ENCODE measurements around the gene OXCT2. TPM values are rescaled to one million over a fixed set of nuclear protein-coding genes. Genes with fewer than 3 reads are reported as not detected.

The OXCT2 gene
- total RNA-seq, 1 donor from 2014 or later = 0.36 TPM

DNA sequence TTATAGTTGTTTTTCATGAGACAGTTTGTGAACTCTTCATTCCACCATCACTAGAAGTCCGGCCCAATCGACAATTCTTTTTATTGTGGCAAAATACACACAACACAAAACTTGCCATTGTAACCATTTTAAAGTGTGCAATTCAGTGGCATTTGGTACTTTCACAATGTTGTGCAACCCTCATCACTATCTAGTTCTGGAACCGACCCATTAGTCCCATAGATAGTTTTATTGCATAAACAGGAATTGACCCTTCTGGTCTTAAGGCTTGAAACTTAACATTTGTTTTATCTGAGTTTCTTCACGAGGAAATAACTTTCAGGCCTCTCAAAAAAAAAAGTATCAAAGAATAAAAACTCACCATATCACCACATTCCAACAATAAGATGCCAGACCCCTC lies 41.3 kb downstream of the OXCT2 start:
- H3K27me3 ChIP-seq (ENCODE audit: insufficient read depth, low read length) = peaks cover 75% of the 10 kb centered on the region
- no peak overlapping the region for H3K4me3 Mint-ChIP-seq (ENCODE audit: unreplicated experiment)
- no peak for FAIRE-seq

GRCh38 chr1:39729030-39729429 lies 42.1 kb downstream of the OXCT2 start:
- H3K27me3 ChIP-seq (ENCODE audit: insufficient read depth, low read length) = peaks cover 79% of the 10 kb centered on the region
- no peak overlapping the region for H3K4me2 ChIP-seq (ENCODE audit: low read length)
- H3K36me3 Mint-ChIP-seq (ENCODE audit: low read depth, unreplicated experiment) = peaks cover 3% of the 10 kb centered on the region
- no peak overlapping the region for H2AFZ ChIP-seq (ENCODE audit: low read depth, low read length)
- no peaks in the 10 kb centered on the region for H3K79me2 ChIP-seq (ENCODE audit: insufficient read depth, low read length)
- no peak overlapping the region for H3K9ac ChIP-seq (ENCODE audit: low read length)
- H3K4me3 ChIP-seq (ENCODE audit: insufficient read depth, low read depth, low read length) = no peak overlapping the region
- H3K4me1 Mint-ChIP-seq (ENCODE audit: low read depth, unreplicated experiment) = peaks cover 14% of the 10 kb centered on the region
- H4K20me1 ChIP-seq (ENCODE audit: insufficient read depth, low read length) = no peaks in the 10 kb centered on the region
- no peaks in the 10 kb centered on the region for H3K36me3 ChIP-seq (ENCODE audit: insufficient read depth, low read length)
- H3K4me1 ChIP-seq (ENCODE audit: insufficient read depth, low read length) = no peaks in the 10 kb centered on the region
- peak; percentile 26 for DNase-seq (ENCODE audit: low read depth)
- H3K9me3 ChIP-seq (ENCODE audit: insufficient read depth, low read depth, low read length) = no peaks in the 10 kb centered on the region
- no peak overlapping the region for H3K4me3 Mint-ChIP-seq (ENCODE audit: unreplicated experiment)
- no peaks in the 10 kb centered on the region for H3K9me3 Mint-ChIP-seq (ENCODE audit: unreplicated experiment)
- TF ChIP-seq EZH2 (IDR thresholded peaks at IDR 0.05; ENCODE audit: insufficient read depth, low read length) = no peak
- TF ChIP-seq, protein P1, sequence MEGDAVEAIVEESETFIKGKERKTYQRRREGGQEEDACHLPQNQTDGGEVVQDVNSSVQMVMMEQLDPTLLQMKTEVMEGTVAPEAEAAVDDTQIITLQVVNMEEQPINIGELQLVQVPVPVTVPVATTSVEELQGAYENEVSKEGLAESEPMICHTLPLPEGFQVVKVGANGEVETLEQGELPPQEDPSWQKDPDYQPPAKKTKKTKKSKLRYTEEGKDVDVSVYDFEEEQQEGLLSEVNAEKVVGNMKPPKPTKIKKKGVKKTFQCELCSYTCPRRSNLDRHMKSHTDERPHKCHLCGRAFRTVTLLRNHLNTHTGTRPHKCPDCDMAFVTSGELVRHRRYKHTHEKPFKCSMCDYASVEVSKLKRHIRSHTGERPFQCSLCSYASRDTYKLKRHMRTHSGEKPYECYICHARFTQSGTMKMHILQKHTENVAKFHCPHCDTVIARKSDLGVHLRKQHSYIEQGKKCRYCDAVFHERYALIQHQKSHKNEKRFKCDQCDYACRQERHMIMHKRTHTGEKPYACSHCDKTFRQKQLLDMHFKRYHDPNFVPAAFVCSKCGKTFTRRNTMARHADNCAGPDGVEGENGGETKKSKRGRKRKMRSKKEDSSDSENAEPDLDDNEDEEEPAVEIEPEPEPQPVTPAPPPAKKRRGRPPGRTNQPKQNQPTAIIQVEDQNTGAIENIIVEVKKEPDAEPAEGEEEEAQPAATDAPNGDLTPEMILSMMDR (IDR thresholded peaks at IDR 0.05; ENCODE audit: insufficient read depth, low read depth, low read length) = no peak
- no peak overlapping the region for H3K27ac ChIP-seq (ENCODE audit: low read depth, low read length)
- H3K27ac Mint-ChIP-seq (ENCODE audit: unreplicated experiment) = no peak overlapping the region
- H3K27me3 Mint-ChIP-seq (ENCODE audit: low read depth, unreplicated experiment) = peaks cover 83% of the 10 kb centered on the region
- no peak for FAIRE-seq

More for the DNA sequence above, 41.3 kb downstream of the OXCT2 start:
- H3K4me1 ChIP-seq (ENCODE audit: insufficient read depth, low read length) = no peaks in the 10 kb centered on the region
- Mint-ChIP-seq H3K27ac (ENCODE audit: unreplicated experiment) (no peak overlapping the region), H3K9me3 (ENCODE audit: unreplicated experiment) (no peaks in the 10 kb centered on the region), H3K27me3 (ENCODE audit: low read depth, unreplicated experiment) (peaks cover 83% of the 10 kb centered on the region), H3K36me3 (ENCODE audit: low read depth, unreplicated experiment) (no peaks in the 10 kb centered on the region), H3K4me1 (ENCODE audit: low read depth, unreplicated experiment) (peaks cover 14% of the 10 kb centered on the region)
- no peaks in the 10 kb centered on the region for H4K20me1 ChIP-seq (ENCODE audit: insufficient read depth, low read length)
- no peak for DNase-seq (ENCODE audit: low read depth)
- no peak overlapping the region for H3K9ac ChIP-seq (ENCODE audit: low read length)
- no peaks in the 10 kb centered on the region for H3K36me3 ChIP-seq (ENCODE audit: insufficient read depth, low read length)
- no peak for TF ChIP-seq EZH2 (IDR thresholded peaks at IDR 0.05; ENCODE audit: insufficient read depth, low read length)
- TF ChIP-seq, protein P1 (IDR thresholded peaks at IDR 0.05; ENCODE audit: insufficient read depth, low read depth, low read length) = no peak
- no peaks in the 10 kb centered on the region for H3K79me2 ChIP-seq (ENCODE audit: insufficient read depth, low read length)
- no peaks in the 10 kb centered on the region for H3K9me3 ChIP-seq (ENCODE audit: insufficient read depth, low read depth, low read length)
- H3K4me3 ChIP-seq (ENCODE audit: insufficient read depth, low read depth, low read length) = no peak overlapping the region
- no peak overlapping the region for H3K27ac ChIP-seq (ENCODE audit: low read depth, low read length)
- no peak overlapping the region for H2AFZ ChIP-seq (ENCODE audit: low read depth, low read length)
- H3K4me2 ChIP-seq (ENCODE audit: low read length) = no peak overlapping the region

DNA sequence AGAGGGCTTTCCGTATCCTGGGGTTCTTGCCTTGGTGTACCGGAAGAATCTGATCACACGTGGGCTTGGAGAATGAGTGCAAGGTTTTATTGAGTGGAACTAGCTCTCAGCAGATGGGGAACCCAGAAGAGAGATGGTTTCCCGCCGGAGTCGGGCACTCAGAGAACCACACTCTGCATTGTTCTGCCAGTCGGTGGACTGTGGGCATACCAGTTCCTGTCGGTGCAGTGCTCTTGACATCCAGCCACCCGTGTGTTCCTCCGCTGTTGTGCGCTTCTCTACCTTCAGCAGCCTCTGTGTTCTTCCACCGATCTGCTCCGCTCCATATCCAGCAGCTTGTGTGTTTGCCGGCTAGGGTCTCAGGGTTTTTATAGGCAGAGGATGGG lies 43.2 kb downstream of the OXCT2 start:
- TF ChIP-seq, protein P1 (IDR thresholded peaks at IDR 0.05; ENCODE audit: insufficient read depth, low read depth, low read length) = no peak
- no peak for TF ChIP-seq EZH2 (IDR thresholded peaks at IDR 0.05; ENCODE audit: insufficient read depth, low read length)
- Histone ChIP-seq H3K27ac (ENCODE audit: low read depth, low read length) (no peak overlapping the region), H3K4me2 (ENCODE audit: low read length) (no peak overlapping the region), H3K9ac (ENCODE audit: low read length) (no peak overlapping the region), H2AFZ (ENCODE audit: low read depth, low read length) (no peak overlapping the region), H3K79me2 (ENCODE audit: insufficient read depth, low read length) (no peaks in the 10 kb centered on the region), H3K4me3 (ENCODE audit: insufficient read depth, low read depth, low read length) (no peak overlapping the region), H3K36me3 (ENCODE audit: insufficient read depth, low read length) (no peaks in the 10 kb centered on the region), H3K9me3 (ENCODE audit: insufficient read depth, low read depth, low read length) (no peaks in the 10 kb centered on the region), H3K4me1 (ENCODE audit: insufficient read depth, low read length) (no peaks in the 10 kb centered on the region), H4K20me1 (ENCODE audit: insufficient read depth, low read length) (no peaks in the 10 kb centered on the region), H3K27me3 (ENCODE audit: insufficient read depth, low read length) (peaks cover 72% of the 10 kb centered on the region)
- DNase-seq (ENCODE audit: low read depth) = no peak
- peaks cover 76% of the 10 kb centered on the region for H3K27me3 Mint-ChIP-seq (ENCODE audit: low read depth, unreplicated experiment)
- H3K4me3 Mint-ChIP-seq (ENCODE audit: unreplicated experiment) = no peak overlapping the region
- H3K27ac Mint-ChIP-seq (ENCODE audit: unreplicated experiment) = no peak overlapping the region
- no peaks in the 10 kb centered on the region for H3K9me3 Mint-ChIP-seq (ENCODE audit: unreplicated experiment)
- H3K36me3 Mint-ChIP-seq (ENCODE audit: low read depth, unreplicated experiment) = peaks cover 3% of the 10 kb centered on the region
- no peak for FAIRE-seq
- peaks cover 9% of the 10 kb centered on the region for H3K4me1 Mint-ChIP-seq (ENCODE audit: low read depth, unreplicated experiment)

Measured in astrocyte (in vitro differentiated cells and primary cell).